Esophagus (tissue), 2 donors: ENCODE measurements around the gene GLI3. TPM values are rescaled to one million over a fixed set of nuclear protein-coding genes. Genes with fewer than 3 reads are reported as not detected.

ENCODE experiments used
- H3K27ac ChIP-seq, 2 donors: one replicate each; pipeline ENCODE4 v1.5.1; 2013; ENCODE audit warnings: low read depth in 2 of 2, mild to moderate bottlenecking in 2 of 2, inconsistent platforms in 1 of 2, low read length in 1 of 2, moderate library complexity in 1 of 2
- H3K27me3 ChIP-seq, 2 donors: one replicate each; pipeline ENCODE4 v1.6.1; 2013; ENCODE audit warnings: low read length in 2 of 2, control low read depth in 1 of 2, mild to moderate bottlenecking in 1 of 2; ENCODE audit not compliant: insufficient read depth in 2 of 2, control insufficient read depth in 1 of 2
- H3K36me3 ChIP-seq, 2 donors: one replicate each; pipeline ENCODE4 v1.6.1; 2013; ENCODE audit warnings: low read length in 1 of 2; ENCODE audit not compliant: control insufficient read depth in 2 of 2, insufficient read depth in 2 of 2
- H3K4me1 ChIP-seq, 2 donors: one replicate each; pipeline ENCODE4 v1.6.1; 2013; ENCODE audit warnings: low read length in 1 of 2; ENCODE audit not compliant: control insufficient read depth in 2 of 2, insufficient read depth in 2 of 2
- H3K4me3 ChIP-seq, 2 donors: one replicate each; pipeline ENCODE4 v1.5.1; 2013; ENCODE audit warnings: low read length in 2 of 2, mild to moderate bottlenecking in 2 of 2, low read depth in 1 of 2, moderate library complexity in 1 of 2
- H3K9me3 ChIP-seq, 2 donors: one replicate each; pipeline ENCODE4 v1.6.1; 2013; ENCODE audit warnings: mild to moderate bottlenecking in 2 of 2, low read depth in 1 of 2, low read length in 1 of 2, moderate library complexity in 1 of 2; ENCODE audit not compliant: control insufficient read depth in 2 of 2, insufficient read depth in 1 of 2
- WGBS, 2 donors: extraction: QIAGEN DNeasy Blood & Tissue Kit; methylation state at CpG; one replicate each; pipeline ENCODE4 v1.1.7; 2013; 5-methylcytosine and 5-hydroxymethylcytosine counted together
- polyA plus RNA-seq, 2 donors: library from polyadenylated mRNA; stranded (reverse); fragments of 200-250 nt; gene quantifications; one replicate each; pipeline ENCODE4 v1.2.3, GENCODE V29; 2013
- donor health status: healthy with polysubstance abuse.
- donor health status: Bipolar disorder and iron deficiency.

Gene GLI3
- polyA plus RNA-seq, 2 donors = 1.0 to 1.8 TPM

DNA sequence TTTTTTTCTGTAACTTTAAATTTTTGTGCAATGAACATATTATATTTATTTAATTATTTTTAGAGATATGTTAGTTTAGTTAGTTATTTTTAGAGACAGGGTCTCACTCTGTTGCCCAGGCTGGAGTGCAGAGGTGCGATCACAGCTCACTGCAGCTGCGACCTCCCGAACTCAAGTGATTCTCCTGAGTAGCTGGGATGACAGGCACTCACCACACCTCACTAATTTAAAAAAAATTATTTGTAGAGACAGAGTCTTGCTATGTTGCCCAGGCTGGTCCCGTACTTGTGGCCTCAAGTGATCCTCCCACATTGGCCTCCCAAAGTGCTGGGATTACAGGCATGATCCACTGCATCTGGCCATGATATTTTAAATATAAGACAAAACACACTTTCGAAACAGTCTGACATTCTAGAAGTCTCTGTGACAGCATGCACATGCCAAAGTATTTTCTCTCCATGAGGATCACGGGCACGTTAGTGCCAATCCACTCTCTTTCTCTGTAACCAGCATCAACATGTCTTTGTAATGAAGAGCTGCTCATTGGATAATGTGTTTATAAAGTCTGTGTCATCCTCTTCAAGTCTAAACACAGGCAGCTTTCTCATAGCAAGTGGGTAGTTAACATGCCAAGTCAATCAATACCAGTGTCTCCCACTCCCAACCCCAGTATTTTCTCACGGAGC is 137.4 kb downstream of the GLI3 start:
- Histone ChIP-seq H3K4me3 (no peak overlapping the region), H3K4me1 (peaks cover 0 to 8% of the 10 kb centered on the region in 2 donors), H3K9me3 (no peaks in the 10 kb centered on the region), H3K27ac (no peak overlapping the region), H3K27me3 (no peaks in the 10 kb centered on the region), H3K36me3 (peaks cover 0 to 2% of the 10 kb centered on the region in 2 donors)
- WGBS, 2 donors = 61 to 66% methylated on average over 8 of the region's 8 CpGs

GRCh38 chr7:42099066-42099465 is 137.9 kb downstream of the GLI3 start:
- Histone ChIP-seq H3K9me3 (no peaks in the 10 kb centered on the region), H3K27ac (no peak overlapping the region), H3K36me3 (peaks cover 0 to 2% of the 10 kb centered on the region in 2 donors), H3K27me3 (no peaks in the 10 kb centered on the region), H3K4me3 (no peak overlapping the region), H3K4me1 (peaks cover 0 to 8% of the 10 kb centered on the region in 2 donors)
- 63 to 74% methylated on average over 4 of the region's 4 CpGs for WGBS, 2 donors

DNA sequence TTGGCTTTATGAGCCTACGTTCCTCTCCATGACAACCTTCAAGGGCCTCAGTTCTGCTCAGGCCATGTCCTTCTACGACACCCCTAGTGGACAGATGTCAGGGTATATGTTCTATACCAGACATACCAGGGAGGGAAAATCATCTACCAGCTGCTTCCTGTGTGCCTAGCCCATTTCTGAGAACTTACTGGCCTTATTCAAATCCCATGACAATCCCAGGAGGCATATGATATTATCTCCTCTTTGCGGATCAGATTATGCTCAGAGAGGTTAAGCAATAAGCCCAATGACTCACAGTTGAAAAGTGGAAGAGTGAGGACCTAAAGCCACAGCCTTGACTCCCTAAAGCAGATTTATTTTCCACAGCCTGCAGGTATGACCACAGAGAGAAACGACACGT is 139.3 kb downstream of the GLI3 start:
- no peaks in the 10 kb centered on the region for H3K27me3 ChIP-seq
- H3K4me1 ChIP-seq = peaks cover 0 to 8% of the 10 kb centered on the region in 2 donors
- H3K9me3 ChIP-seq = no peaks in the 10 kb centered on the region
- H3K4me3 ChIP-seq = no peak overlapping the region
- H3K27ac ChIP-seq = no peak overlapping the region
- WGBS, 2 donors = 65 to 71% methylated on average over 5 of the region's 5 CpGs
- H3K36me3 ChIP-seq = peaks cover 0 to 2% of the 10 kb centered on the region in 2 donors

GRCh38 chr7:42096681-42097561 is 140.1 kb downstream of the GLI3 start:
- no peak overlapping the region for H3K4me3 ChIP-seq
- peaks cover 0 to 8% of the 10 kb centered on the region in 2 donors for H3K4me1 ChIP-seq
- H3K36me3 ChIP-seq = peaks cover 0 to 2% of the 10 kb centered on the region in 2 donors
- 64 to 67% methylated on average over 11 of the region's 11 CpGs for WGBS, 2 donors
- H3K27me3 ChIP-seq = no peaks in the 10 kb centered on the region
- H3K27ac ChIP-seq = peak overlapping the region in 1 of 2 donors; percentile 47
- no peaks in the 10 kb centered on the region for H3K9me3 ChIP-seq

DNA sequence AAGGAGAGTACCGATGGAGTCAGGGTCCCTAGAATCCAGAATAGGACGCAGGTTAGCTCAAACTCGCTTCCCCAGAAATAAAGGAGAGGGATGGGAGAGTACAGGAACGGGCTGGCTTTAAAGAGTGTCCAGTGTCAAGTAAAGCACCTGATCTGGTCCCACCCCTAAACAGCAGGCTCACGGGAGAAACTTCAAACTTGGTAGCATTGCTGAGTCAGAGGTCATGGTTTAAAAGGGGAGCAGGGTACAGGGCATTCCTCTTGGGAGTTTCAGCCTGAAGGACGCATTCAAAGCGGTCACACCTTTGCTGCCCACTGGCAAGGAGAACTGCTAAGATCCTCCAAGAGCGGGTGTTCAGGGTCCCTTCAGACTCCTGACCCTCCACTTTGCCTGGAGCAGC is 140.7 kb downstream of the GLI3 start:
- H3K27me3 ChIP-seq = no peaks in the 10 kb centered on the region
- peaks cover 2 to 8% of the 10 kb centered on the region in 2 donors for H3K4me1 ChIP-seq
- WGBS, 2 donors = 76 to 84% methylated on average over 8 of the region's 8 CpGs
- H3K4me3 ChIP-seq = no peak overlapping the region
- H3K9me3 ChIP-seq = no peaks in the 10 kb centered on the region
- peaks cover 0 to 2% of the 10 kb centered on the region in 2 donors for H3K36me3 ChIP-seq
- peak overlapping the region in 1 of 2 donors; percentile 16 for H3K27ac ChIP-seq

DNA sequence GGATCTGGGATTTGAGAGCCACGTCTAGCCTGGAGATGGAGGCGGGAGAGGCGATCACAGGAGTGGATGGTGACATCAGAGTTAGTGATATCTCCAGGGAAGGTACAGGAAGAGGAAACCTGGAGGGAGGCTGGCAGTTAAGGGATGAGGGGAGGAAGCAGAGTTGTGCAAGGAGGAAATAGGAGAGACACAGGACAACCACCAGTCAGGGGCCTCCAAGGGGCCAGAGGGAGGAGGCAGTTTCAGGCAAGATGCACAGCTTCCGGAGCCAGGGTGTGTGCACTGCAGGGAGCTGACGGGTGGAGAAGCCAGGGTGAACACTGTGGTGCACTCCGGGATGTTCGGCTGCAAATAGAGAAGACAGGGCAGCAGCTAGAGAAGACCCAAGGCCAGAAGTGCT is 141.2 kb downstream of the GLI3 start:
- Histone ChIP-seq H3K27ac (peak overlapping the region in 1 of 2 donors; percentile 16), H3K27me3 (no peaks in the 10 kb centered on the region), H3K9me3 (no peaks in the 10 kb centered on the region), H3K36me3 (peaks cover 0 to 2% of the 10 kb centered on the region in 2 donors), H3K4me3 (no peak overlapping the region), H3K4me1 (peaks cover 4 to 8% of the 10 kb centered on the region in 2 donors)
- WGBS, 2 donors = 83 to 84% methylated on average over 7 of the region's 7 CpGs

- no peaks in the 10 kb centered on the region for H3K27me3 ChIP-seq
- H3K36me3 ChIP-seq = peaks cover 0 to 2% of the 10 kb centered on the region in 2 donors
- H3K27ac ChIP-seq = no peak overlapping the region
- no peak overlapping the region for H3K4me3 ChIP-seq
- WGBS, 2 donors = 86 to 87% methylated on average over 2 of the region's 2 CpGs
- H3K4me1 ChIP-seq = peaks cover 4 to 6% of the 10 kb centered on the region in 2 donors
- H3K9me3 ChIP-seq = no peaks in the 10 kb centered on the region
Observed at GRCh38 chr7:42093349-42093905, 143.6 kb downstream of the GLI3 start.

DNA sequence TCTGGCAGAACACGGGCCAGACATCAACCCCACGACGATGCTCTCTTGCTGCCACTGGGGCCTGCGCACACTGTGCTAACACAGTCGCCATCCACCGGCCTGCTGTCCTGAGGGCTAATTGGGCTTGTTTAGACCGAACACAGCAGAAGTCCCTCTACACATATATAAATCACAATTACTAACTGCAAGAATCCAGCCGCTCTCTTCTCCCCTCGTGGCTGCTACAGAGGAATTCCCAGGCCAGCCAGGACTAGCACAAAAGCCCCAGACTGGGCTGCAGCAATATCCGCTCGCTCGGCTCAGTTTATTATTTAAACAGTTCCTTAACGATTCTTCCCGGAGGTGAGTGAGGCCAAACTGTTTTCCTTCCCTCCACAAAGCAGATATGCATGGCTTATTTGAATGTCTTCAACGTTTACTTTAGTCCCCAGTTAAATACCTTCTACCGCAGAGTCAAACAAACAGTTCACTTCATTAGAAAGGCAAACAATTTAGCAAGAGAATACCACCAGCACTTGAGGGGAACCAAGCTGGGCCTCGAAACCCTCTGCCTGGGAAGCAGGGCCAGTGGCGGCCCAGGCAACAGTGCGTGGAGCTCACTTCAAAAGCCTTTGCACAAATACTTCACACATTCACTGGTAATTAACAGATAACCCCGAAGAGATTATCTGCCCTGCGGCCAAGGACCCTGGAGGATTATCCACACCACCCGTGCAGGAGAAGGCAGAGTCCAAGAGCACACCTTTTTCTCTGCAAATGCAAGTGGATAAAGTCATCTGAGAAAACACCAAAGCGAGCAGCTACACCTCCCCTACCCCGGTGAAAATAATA is 145.3 kb downstream of the GLI3 start:
- Histone ChIP-seq H3K36me3 (peaks cover 0 to 2% of the 10 kb centered on the region in 2 donors), H3K27ac (no peak overlapping the region), H3K27me3 (no peaks in the 10 kb centered on the region), H3K4me1 (peaks cover 3 to 4% of the 10 kb centered on the region in 2 donors), H3K4me3 (no peak overlapping the region), H3K9me3 (no peaks in the 10 kb centered on the region)
- 49 to 60% methylated on average over 24 of the region's 24 CpGs for WGBS, 2 donors

GRCh38 chr7:42090806-42091205 is 146.2 kb downstream of the GLI3 start:
- H3K4me1 ChIP-seq = peaks cover 0 to 4% of the 10 kb centered on the region in 2 donors
- no peaks in the 10 kb centered on the region for H3K36me3 ChIP-seq
- no peak overlapping the region for H3K27ac ChIP-seq
- H3K4me3 ChIP-seq = no peak overlapping the region
- no peaks in the 10 kb centered on the region for H3K27me3 ChIP-seq
- 86 to 89% methylated on average over 5 of the region's 5 CpGs for WGBS, 2 donors
- no peaks in the 10 kb centered on the region for H3K9me3 ChIP-seq
